PC-9 (cell line): ENCODE measurements around the gene TSHZ2. TPM values are rescaled to one million over a fixed set of nuclear protein-coding genes. Genes with fewer than 3 reads are reported as not detected.

Experiments
- BruUV-seq: library from RNA; stranded (reverse); fragments of 400-500 nt; replicated peaks from 2 replicates; lab custom pipeline; 2021; lab: Mats Ljungman, UMichigan
- CTCF ChIA-PET: fragments of 300-600 bp; sonication (Branson Sonifier 250); formaldehyde crosslinking; loops from one replicate; lab custom pipeline; 2022; ENCODE audit warnings: antibody characterized with exemption; lab: Charles Lee
- POLR2A ChIA-PET: fragments of 300-600 bp; sonication (Branson Sonifier 250); formaldehyde crosslinking; loops from one replicate; lab custom pipeline; 2022; ENCODE audit warnings: antibody characterized with exemption; ENCODE audit not compliant: unreplicated experiment; lab: Charles Lee
- DNase-seq, 2 experiments: peaks; one replicate each; pipeline versions ENCODE4 v3.0.0 to v3.0.0-alpha.2; 2015 to 2022; ENCODE audit warnings: mixed read lengths in 1 of 2
- H2AFZ ChIP-seq: fragments of 200-600 bp; sonication (generic); 2 replicates; pipeline ENCODE4 v1.8.1; 2017; ENCODE audit warnings: antibody characterized with exemption
- H3F3A ChIP-seq: fragments of 200-600 bp; sonication (generic); 2 replicates; pipeline ENCODE4 v1.8.1; 2017; ENCODE audit warnings: antibody characterized with exemption, mild to moderate bottlenecking, low read depth; ENCODE audit not compliant: insufficient read depth
- H3K27ac ChIP-seq: fragments of 200-600 bp; sonication (generic); 2 replicates; pipeline ENCODE4 v1.6.1; 2016; ENCODE audit warnings: mixed run types
- H3K27me3 ChIP-seq: fragments of 200-600 bp; sonication (generic); 2 replicates; pipeline ENCODE4 v1.6.1; 2016; ENCODE audit warnings: low read depth, mixed run types; ENCODE audit not compliant: insufficient read depth
- H3K36me3 ChIP-seq: fragments of 200-600 bp; sonication (generic); 2 replicates; pipeline ENCODE4 v1.6.1; 2016; ENCODE audit warnings: low read depth, mixed run types
- H3K4me1 ChIP-seq: fragments of 200-600 bp; sonication (generic); replicated peaks from 2 replicates; pipeline ENCODE4 v1.6.1; 2016; ENCODE audit warnings: mixed run types; ENCODE audit not compliant: insufficient read depth
- H3K4me2 ChIP-seq: fragments of 200-600 bp; sonication (generic); 2 replicates; pipeline ENCODE4 v1.6.1; 2017; ENCODE audit warnings: mixed run types
- H3K4me3 ChIP-seq: fragments of 200-600 bp; sonication (generic); 2 replicates; pipeline ENCODE4 v1.6.1; 2016; ENCODE audit warnings: mixed run types
- H3K79me2 ChIP-seq: fragments of 200-600 bp; sonication (generic); 2 replicates; pipeline ENCODE4 v1.6.1; 2017; ENCODE audit warnings: low read depth, mixed run types
- H3K9me2 ChIP-seq: fragments of 200-600 bp; sonication (generic); 2 replicates; pipeline ENCODE4 v1.8.1; 2017; ENCODE audit warnings: mild to moderate bottlenecking; ENCODE audit not compliant: insufficient read depth
- H3K9me3 ChIP-seq: fragments of 200-600 bp; sonication (generic); 2 replicates; pipeline ENCODE4 v1.8.1; 2016; ENCODE audit warnings: low read depth; ENCODE audit not compliant: insufficient read depth
- H4K20me1 ChIP-seq: fragments of 200-600 bp; sonication (generic); 2 replicates; pipeline ENCODE4 v1.8.1; 2017; ENCODE audit not compliant: insufficient read depth
- CTCF ChIP-seq: fragments of 200-600 bp; sonication (generic); conservative IDR thresholded peaks from 2 replicates; pipeline ENCODE4 v1.6.1; 2017; ENCODE audit warnings: mixed run types, antibody characterized with exemption, mild to moderate bottlenecking, moderate library complexity
- EZH2 ChIP-seq: fragments of 200-600 bp; sonication (generic); IDR thresholded peaks from 2 replicates; pipeline ENCODE4 v1.8.0; 2017; ENCODE audit warnings: antibody characterized with exemption, low read depth
- intact Hi-C: fragments of 100-400 bp; cut with micrococcal nuclease; formaldehyde crosslinking; loops from one replicate; pipeline ENCODE4 v1.10.0; 2022; ENCODE audit not compliant: unreplicated experiment
- total RNA-seq: library from RNA; stranded (reverse); gene quantifications from 2 replicates; pipeline ENCODE4 v1.2.3, GENCODE V29; 2021

The TSHZ2 gene
- total RNA-seq, 1 experiment from 2014 or later = not detected

GRCh38 chr20:53263554-53264438 is 291.6 kb downstream of the TSHZ2 start:
- H3K9me2 ChIP-seq = no peaks in the 10 kb centered on the region
- no peaks in the 10 kb centered on the region for H3K9me3 ChIP-seq
- BruUV-seq = no TSS peak
- no peaks in the 10 kb centered on the region for H3F3A ChIP-seq
- peaks cover 98% of the 10 kb centered on the region for H3K27me3 ChIP-seq
- no peaks in the 10 kb centered on the region for H3K4me1 ChIP-seq
- TF ChIP-seq CTCF (no peak), EZH2 (no peak)
- H3K4me3 ChIP-seq = no peak overlapping the region
- peak in 1 of 2 experiments; percentile 30 for DNase-seq
- POLR2A ChIA-PET = no interaction called here
- no peaks in the 10 kb centered on the region for H4K20me1 ChIP-seq
- H3K4me2 ChIP-seq = no peak overlapping the region
- intact Hi-C loops = no loop called here
- no peaks in the 10 kb centered on the region for H3K36me3 ChIP-seq
- H2AFZ ChIP-seq = no peak overlapping the region
- CTCF ChIA-PET = no interaction called here
- H3K27ac ChIP-seq = no peak overlapping the region
- no peaks in the 10 kb centered on the region for H3K79me2 ChIP-seq

DNA sequence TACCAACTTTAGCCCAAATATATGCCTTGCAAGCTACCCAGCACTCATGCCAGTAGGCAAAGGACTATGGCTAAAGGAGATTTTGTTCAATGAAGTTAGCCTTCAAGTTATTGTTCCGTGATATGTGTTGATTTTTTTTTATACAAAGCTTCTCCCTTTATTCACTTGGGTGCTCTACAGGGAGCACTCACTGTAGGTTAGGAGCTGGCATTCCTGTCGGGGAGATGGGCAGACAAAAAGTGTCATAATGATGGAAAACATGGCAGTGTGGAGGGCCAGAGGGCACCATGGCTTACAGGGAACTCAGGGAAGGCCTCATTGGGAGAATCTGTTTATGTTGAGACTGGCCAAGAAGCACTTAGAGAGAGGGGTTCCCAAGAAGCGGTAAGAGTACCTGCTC is 292.4 kb downstream of the TSHZ2 start:
- no peaks in the 10 kb centered on the region for H4K20me1 ChIP-seq
- H3K36me3 ChIP-seq = no peaks in the 10 kb centered on the region
- no peak overlapping the region for H3K27ac ChIP-seq
- CTCF ChIA-PET = no interaction called here
- peak in 1 of 2 experiments; percentile 19 for DNase-seq
- no peaks in the 10 kb centered on the region for H3K79me2 ChIP-seq
- no peaks in the 10 kb centered on the region for H3F3A ChIP-seq
- no peak overlapping the region for H3K4me3 ChIP-seq
- BruUV-seq = no TSS peak
- intact Hi-C loops = no loop called here
- no peak overlapping the region for H3K4me2 ChIP-seq
- no peaks in the 10 kb centered on the region for H3K4me1 ChIP-seq
- no peaks in the 10 kb centered on the region for H3K9me2 ChIP-seq
- no peak overlapping the region for H2AFZ ChIP-seq
- TF ChIP-seq EZH2 (no peak), CTCF (no peak)
- POLR2A ChIA-PET = no interaction called here
- H3K27me3 ChIP-seq = peaks cover 96% of the 10 kb centered on the region
- H3K9me3 ChIP-seq = no peaks in the 10 kb centered on the region

DNA sequence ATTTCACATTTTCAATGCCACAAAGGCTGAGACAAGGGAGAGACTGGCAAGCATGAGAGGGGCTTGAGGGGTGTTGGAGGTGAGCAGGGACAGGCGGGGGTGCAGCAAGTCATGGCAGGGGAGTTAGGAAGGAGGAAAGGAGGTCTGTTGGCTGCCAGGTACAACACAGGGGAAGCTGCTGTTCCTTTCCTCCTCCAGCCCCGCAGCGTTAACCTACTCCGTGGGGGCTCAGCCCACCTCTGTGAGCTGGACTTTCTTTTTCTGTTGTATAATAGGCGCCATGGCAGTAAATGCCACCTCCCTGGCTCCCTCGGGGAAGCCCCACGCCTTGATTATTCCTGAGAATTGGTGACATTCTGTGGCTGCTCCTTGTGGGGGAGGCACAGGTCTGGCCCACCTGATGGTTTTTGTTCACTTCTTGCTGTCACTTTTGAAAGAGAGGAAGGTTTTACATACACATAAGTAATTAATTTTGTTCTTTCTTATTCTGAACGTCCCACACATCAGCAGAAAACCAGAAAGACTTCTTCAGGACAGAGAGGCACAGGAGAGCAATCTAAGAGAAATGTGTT is 293.2 kb downstream of the TSHZ2 start:
- Histone ChIP-seq H3K9me3 (no peaks in the 10 kb centered on the region), H3K79me2 (no peaks in the 10 kb centered on the region), H3K36me3 (no peaks in the 10 kb centered on the region), H3K9me2 (no peaks in the 10 kb centered on the region), H3K4me1 (no peaks in the 10 kb centered on the region), H4K20me1 (no peaks in the 10 kb centered on the region), H2AFZ (no peak overlapping the region), H3K27me3 (peaks cover 93% of the 10 kb centered on the region), H3F3A (no peaks in the 10 kb centered on the region), H3K27ac (no peak overlapping the region), H3K4me3 (no peak overlapping the region), H3K4me2 (no peak overlapping the region)
- POLR2A ChIA-PET = no interaction called here
- peak in 1 of 2 experiments; percentile 9 for DNase-seq
- intact Hi-C loops = no loop called here
- no peak for TF ChIP-seq EZH2
- no peak for TF ChIP-seq CTCF
- CTCF ChIA-PET = no interaction called here
- BruUV-seq = no TSS peak
